ENCODE measurements around the gene FOXS1.

GRCh38 chr20:31829731-31830130, 15.7 kb downstream of the FOXS1 start:
- TF ChIP-seq CTCF (IDR thresholded peaks at IDR 0.05) (no peak), USF1 (IDR thresholded peaks at IDR 0.05; ENCODE audit: borderline replicate concordance, low read depth) (no peak), RFX5 (IDR thresholded peaks at IDR 0.05; ENCODE audit: low read length) (no peak), PBX3 (IDR thresholded peaks at IDR 0.05) (no peak), RCOR1 (IDR thresholded peaks at IDR 0.05; ENCODE audit: low read length) (no peak), FOXM1 (IDR thresholded peaks at IDR 0.05; ENCODE audit: low read depth) (no peak)
